GM12873 (cell line): ENCODE data around the gene ZZZ3.

Source experiments
- TF ChIP-seq, protein P1 (sequence below): IDR thresholded peaks from 2 replicates; pipeline ENCODE4 v1.5.1; 2012; ENCODE audit warnings: low read depth, mild to moderate bottlenecking, moderate library complexity, low read length, control low read depth; ENCODE audit not compliant: insufficient read depth; ENCODE audit errors: missing control alignments

Gene ZZZ3

DNA sequence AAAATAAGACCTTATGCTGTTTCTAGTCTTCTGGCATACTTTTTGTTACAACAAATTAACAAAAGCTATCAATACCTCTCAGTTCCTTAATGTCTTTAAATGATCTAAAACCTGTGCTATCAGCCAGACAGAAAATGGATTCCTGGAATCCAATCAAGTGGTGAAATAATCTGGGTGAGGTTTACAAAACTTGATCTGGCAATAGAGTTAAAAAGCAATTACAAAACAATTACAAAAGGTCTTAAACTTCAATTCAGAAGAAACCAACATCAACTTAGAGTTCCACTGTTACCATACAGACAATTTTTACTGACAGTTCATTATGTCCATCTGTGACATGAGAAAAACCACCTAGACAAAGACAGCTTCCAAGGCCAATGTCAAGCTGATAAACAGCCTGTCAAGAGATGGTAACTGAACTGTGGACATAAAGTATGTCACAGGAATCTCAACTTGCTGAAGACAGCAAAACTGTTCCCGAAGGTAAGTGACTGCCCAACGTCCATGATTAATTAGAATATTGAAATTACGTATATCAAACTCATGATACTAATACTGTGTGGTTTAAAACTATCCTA is 17.4 kb downstream of the ZZZ3 start:
- TF ChIP-seq, protein P1, sequence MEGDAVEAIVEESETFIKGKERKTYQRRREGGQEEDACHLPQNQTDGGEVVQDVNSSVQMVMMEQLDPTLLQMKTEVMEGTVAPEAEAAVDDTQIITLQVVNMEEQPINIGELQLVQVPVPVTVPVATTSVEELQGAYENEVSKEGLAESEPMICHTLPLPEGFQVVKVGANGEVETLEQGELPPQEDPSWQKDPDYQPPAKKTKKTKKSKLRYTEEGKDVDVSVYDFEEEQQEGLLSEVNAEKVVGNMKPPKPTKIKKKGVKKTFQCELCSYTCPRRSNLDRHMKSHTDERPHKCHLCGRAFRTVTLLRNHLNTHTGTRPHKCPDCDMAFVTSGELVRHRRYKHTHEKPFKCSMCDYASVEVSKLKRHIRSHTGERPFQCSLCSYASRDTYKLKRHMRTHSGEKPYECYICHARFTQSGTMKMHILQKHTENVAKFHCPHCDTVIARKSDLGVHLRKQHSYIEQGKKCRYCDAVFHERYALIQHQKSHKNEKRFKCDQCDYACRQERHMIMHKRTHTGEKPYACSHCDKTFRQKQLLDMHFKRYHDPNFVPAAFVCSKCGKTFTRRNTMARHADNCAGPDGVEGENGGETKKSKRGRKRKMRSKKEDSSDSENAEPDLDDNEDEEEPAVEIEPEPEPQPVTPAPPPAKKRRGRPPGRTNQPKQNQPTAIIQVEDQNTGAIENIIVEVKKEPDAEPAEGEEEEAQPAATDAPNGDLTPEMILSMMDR: no peak

- TF ChIP-seq, protein P1: no peak
Measured at GRCh38 chr1:77661696-77662095, 20.8 kb downstream of the ZZZ3 start.

DNA sequence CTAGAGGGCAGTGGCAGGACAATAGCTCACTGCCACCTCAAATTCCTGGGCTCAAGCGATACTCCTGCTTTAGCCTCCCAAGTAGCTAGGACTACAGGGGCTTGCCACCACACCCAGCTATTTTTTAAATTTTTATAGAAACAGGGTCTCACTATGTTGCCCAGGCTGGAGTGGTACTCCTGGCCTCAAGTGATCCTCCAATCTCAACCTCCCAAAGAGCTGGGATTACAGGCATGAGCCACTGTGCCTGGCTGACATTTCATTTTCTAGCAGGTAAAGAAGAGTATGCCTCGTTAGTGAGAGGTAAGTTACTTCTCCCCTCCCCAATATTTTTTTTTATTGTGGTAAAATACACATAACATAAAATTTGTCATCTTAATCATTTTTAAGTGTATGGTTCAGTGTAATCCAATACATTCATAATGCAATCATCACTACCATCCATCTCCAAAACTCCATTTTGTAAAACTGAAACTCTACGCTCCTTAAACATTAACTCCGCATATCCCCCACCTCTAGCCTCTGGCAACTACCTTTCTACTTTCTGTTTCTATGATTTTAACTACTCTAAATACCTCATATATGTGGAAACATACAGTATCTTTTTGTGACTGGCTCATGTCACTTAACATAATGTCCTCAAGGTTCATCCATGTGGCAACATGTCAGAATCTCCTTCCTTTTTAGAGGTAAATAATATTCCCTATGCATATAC is 22.4 kb downstream of the ZZZ3 start:
- TF ChIP-seq, protein P1: no peak

GRCh38 chr1:77658271-77658670 is 24.2 kb downstream of the ZZZ3 start:
- TF ChIP-seq, protein P1: no peak

DNA sequence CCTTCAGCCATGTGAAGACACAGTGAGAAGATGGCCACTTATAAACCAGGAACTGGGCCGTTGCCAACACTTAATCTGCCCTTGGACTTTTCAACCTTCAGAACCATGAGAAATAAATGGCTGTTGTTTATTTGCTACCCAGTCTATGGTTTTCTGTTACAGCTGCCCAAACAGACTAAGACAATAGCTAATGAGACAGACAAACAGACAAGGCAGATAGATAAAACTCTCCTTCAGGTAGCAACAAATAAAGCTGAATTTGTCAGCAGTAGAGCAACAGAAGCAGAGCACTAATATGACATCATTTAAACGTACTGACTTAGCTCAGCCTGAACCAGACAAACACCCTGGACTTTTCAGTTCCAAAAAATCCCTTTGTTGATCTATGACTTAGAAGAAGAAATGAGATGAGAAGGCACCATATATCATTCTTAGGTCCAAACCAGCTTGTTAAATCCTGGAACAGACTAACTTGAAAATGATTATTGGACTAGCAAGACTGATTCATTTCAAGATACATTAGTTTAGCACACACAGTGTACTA is 27.0 kb downstream of the ZZZ3 start:
- TF ChIP-seq, protein P1: no peak

DNA sequence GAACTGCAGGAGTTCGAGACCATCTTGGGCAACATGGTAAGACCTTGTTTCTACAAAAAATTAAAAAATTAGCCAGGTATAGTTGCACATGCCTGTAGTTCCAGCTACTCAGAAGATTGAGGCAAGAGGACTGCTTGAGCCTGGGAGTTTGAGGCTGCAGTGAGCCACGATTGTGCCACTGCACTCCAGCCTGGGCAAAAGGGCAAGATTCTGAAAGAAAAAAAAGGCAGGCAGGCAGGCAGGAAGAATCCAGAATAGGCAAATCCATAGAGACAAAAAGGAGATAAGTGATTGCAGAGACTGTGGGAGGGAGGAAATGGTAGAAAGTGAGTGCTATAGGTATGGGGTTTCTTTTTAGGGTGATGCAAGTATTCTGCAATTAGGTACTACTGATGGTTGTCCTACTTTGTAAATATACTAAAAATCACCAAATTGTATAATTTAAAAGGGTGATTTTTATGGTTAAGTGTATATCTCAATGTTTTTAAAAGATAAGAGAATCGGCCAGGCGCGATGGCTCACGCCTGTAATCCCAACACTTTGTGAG is 29.4 kb downstream of the ZZZ3 start:
- TF ChIP-seq, protein P1: no peak

- TF ChIP-seq, protein P1: no peak
Measured at GRCh38 chr1:77652268-77652667, 30.2 kb downstream of the ZZZ3 start.
